Endothelial cell of umbilical vein (primary cell): ENCODE results near the gene BLM.

Experiments used
- EZH2 ChIP-seq: IDR thresholded peaks from 2 replicates; pipeline ENCODE4 v1.6.1; 2012; ENCODE audit warnings: borderline replicate concordance, low read depth, mild to moderate bottlenecking, moderate library complexity, low read length, inconsistent platforms; ENCODE audit not compliant: severe bottlenecking
- JUN ChIP-seq: IDR thresholded peaks from 2 replicates; pipeline ENCODE4 v1.6.1; 2011; ENCODE audit warnings: borderline replicate concordance, low read depth; ENCODE audit not compliant: insufficient read length, insufficient read depth
- POLR2A ChIP-seq: IDR thresholded peaks from 2 replicates; pipeline ENCODE4 v1.6.1; 2012; ENCODE audit warnings: low read depth, mild to moderate bottlenecking, control low read depth, low read length
- POLR2AphosphoS5 ChIP-seq: IDR thresholded peaks from 2 replicates; pipeline ENCODE4 v1.6.1; 2012; ENCODE audit warnings: low read depth, mild to moderate bottlenecking, control low read depth, low read length, moderate library complexity; ENCODE audit not compliant: insufficient read depth
- TF ChIP-seq, protein P1 (sequence below), 2 donors: IDR thresholded peaks; 1 replicate in 1 of 2; 2 replicates in 1 of 2; pipeline ENCODE4 v1.5.1; 2011; ENCODE audit warnings: low read length in 2 of 2, mild to moderate bottlenecking in 2 of 2, moderate library complexity in 2 of 2, control low read depth in 1 of 2, inconsistent platforms in 1 of 2, low read depth in 1 of 2; ENCODE audit not compliant: insufficient read depth in 1 of 2; ENCODE audit errors: extremely low read depth in 1 of 2

DNA sequence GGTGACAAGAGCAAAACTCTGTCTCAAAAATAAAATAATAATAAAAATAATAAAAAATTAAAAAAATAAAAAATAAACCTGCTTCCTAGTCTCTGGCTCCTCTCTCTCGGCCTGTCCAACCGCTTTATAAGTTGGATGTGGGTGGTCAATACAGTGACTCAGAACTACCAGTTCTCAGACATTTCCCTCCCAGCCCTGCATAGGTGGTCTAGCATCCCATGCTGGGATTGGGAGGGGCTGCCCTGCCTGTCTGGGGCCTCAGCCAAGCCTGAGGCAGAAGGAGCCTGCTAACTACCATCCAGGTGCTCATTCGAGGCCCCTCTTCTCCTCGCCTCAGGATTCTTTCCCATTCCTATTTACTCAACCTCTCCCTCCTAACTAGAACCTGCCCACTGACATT, 33.3 kb upstream of the BLM start:
- TF ChIP-seq POLR2A (no peak), JUN (no peak), POLR2AphosphoS5 (no peak), EZH2 (no peak)
- TF ChIP-seq, protein P1, sequence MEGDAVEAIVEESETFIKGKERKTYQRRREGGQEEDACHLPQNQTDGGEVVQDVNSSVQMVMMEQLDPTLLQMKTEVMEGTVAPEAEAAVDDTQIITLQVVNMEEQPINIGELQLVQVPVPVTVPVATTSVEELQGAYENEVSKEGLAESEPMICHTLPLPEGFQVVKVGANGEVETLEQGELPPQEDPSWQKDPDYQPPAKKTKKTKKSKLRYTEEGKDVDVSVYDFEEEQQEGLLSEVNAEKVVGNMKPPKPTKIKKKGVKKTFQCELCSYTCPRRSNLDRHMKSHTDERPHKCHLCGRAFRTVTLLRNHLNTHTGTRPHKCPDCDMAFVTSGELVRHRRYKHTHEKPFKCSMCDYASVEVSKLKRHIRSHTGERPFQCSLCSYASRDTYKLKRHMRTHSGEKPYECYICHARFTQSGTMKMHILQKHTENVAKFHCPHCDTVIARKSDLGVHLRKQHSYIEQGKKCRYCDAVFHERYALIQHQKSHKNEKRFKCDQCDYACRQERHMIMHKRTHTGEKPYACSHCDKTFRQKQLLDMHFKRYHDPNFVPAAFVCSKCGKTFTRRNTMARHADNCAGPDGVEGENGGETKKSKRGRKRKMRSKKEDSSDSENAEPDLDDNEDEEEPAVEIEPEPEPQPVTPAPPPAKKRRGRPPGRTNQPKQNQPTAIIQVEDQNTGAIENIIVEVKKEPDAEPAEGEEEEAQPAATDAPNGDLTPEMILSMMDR (IDR thresholded peaks at IDR 0.05; ENCODE audit: extremely low read depth in 1 of 2, insufficient read depth in 1 of 2, low read depth in 1 of 2, low read length in 2 of 2), result no peak
